GM21825 (cell line): ENCODE data around the gene TSPAN18.

Experiments
- ATAC-seq: cut with Tn5 transposase; IDR thresholded peaks from one replicate; pipeline ENCODE4 v1.9.1; 2021; ENCODE audit warnings: mild to moderate bottlenecking, moderate library complexity; ENCODE audit not compliant: unreplicated experiment

Gene TSPAN18

DNA sequence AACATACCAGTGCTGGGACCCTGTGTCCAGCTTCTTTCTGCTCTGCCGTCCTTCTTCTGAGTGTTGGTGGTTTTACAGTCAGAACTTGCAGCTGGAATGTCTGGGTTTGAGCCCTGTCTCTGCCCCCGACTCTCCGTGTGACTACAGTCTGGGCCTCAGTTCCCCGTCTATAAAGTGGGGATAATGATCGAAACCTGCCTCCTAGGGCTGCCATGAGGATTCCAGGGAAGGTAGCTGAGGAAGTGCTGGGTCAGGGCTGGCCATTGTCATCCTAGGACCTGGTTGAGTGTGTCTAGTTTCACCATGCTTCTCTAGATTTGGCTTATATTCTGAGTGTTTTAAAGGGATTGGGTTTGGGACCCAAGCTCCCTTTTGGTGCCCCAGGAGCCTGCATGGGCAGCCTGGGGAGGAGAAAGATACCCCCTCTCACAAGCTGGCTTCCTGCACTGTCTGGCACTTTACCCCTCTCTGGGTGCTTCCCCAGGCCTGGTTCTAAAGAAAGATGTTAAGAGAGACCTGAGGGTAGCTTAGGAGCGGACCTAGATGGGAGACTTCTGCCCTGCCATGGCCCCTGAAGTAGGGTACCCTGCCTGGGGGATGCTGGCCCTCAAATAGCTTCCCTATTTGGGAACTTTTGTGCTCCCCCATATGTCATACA lies 49.9 kb downstream of the TSPAN18 start:
- ATAC-seq: no peak

DNA sequence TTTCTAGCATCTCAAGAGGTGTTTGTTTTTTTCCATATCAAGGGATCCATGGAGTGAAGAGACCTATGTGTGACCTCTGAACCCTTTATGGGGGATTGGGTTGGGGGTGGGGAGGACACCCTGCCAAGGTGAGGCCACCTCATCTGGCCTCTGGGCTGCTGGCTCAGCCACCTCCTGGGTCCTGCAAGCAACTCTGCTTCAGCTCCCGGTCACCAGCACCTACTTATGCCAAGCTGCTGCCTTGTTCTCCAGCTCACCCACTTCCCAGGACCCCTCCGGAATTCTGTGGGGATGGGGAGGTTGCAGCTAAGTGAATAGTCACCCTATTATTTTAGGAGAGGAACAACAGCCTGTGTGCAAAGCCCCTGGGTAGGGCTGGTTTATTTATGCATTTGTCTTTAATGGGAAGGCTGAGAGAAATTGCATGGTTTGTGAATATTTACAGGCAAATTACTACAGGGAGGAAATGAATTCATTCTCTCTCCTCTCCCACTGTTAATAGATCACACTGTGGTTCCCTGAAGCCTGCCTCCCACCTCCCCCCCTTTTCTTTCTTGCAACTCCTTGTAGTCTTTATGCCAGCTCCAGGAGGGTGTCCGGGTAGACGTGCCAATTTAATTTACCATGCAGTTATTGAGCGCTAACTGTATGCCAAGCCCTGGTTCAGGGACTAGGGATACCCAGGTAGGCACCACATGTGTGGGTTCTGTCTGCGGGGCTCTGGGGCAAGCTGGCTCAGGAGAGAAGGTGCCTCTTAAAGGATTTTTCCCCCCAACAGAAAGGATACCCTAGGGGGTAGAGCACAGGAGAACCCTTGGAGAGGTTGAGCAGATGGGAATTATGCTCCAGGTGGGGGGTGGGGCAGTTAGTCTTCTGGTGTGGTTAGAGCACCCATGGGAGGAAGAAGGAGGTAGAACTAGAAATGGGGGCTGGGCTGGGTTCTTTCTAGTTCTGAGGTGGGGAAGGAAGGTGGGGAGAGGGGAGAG lies 50.7 kb downstream of the TSPAN18 start:
- ATAC-seq: no peak

DNA sequence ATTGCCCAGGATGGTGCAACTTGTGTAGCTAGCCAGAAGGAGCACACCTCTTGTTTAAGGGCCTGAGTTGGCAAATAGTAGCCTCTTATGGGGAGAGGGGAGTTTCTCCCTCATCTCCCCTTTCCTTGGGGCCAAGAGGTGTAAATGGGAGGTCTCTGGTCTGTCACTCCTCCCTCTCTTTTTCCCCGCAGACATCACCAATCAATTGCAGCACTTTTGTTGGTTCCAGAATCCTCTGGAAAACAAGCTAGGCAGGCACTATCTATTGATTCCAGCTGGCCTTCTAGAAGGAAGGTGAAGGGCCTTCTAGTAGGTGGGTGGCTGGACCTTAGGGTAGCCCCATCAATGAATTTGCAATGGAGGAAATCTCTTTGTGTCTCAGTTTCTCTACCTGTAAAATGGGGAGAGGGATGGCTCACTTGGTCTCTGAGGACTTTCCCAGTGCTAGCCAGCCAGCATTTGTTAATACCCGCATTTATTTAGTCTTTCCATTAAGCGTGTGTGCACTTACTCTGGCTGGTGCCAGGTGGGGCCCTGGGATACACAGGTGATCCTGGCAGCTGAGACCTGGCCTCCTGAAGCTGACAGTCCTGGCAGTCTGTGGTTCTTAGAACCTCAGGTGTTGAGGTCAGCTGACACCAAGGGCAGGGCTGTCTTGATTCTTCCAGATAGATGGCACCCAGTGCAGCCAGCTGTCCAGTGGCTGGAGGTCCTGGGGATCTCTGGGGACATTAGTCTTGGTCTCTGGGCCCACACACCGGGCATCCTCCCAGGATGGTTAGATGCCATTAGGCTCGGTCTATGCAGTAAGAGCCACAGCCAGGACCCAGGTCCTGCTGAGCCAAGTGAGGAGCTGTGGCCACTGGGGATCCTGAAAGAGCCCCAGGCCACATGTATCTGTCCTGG lies 51.7 kb downstream of the TSPAN18 start:
- no peak for ATAC-seq

DNA sequence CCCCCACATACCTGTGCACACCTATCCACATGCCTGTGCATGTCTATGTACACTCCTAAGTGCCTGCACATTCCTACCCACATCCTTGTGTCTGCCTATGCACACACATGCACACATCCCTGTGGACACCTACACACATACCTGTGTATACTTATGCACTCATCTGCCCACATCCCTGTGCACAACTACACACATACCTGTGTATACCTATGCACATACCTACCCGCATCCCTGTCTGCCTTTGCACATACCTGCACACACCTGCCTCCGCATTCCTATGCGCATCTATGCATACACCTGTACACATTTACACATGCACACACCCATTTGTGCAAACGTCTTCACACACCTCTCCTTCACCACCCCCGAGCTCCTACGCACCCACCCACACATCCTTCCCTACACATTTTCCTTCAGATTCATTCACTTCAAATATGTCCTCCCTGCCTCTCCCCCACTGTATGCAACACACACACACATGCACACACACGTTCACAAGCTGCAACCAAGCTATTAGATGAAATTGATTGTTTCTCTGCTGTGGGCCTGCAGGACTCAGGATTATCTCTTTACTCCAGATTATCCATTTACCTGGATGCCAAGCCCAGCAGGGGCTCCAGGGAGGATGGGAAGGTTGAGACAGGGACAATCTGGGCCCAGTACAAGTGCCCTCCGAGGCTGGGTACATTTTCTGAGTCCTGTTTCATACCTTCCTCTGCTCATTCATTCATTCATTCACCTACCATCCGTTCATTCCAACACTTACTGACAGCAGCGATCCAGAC lies 53.2 kb downstream of the TSPAN18 start:
- no peak for ATAC-seq

DNA sequence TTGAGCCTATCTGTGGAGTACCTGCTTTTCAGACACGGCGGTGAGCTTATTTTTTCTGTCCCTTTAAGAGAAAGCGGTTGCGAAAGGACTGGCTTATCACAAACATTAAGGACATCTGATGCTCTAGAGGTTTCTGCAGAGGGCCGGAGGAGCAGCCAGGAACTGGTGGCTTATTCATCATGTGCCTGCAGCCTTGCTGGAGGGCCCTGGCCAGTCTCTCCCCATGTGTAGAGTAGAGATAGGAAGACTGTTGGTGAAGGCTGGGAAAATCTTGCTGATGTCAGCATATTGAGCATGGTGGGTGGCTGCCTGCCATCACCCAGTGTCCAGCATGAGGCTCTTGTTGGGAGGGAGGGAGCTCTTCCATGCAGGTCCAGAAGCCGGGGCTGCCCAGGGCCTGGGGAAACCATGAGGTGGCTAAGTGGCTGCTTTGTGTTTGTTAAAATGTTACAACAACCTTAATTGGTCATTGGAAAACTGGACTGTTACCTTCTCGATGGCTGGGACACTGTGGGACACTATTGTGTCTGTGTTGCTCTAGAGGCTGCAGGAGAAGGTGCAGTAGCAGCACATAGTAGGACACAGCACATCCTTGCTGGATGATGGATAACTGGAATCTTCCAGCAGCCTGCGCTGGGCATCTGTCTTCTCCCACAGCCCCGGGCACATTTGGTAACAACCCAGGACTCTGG lies 54.3 kb downstream of the TSPAN18 start:
- ATAC-seq: no peak

GRCh38 chr11:44781655-44782054 lies 54.9 kb downstream of the TSPAN18 start:
- ATAC-seq: no peak

- no peak for ATAC-seq
Observed at GRCh38 chr11:44782478-44782877, 55.7 kb downstream of the TSPAN18 start.

- ATAC-seq: no peak
Observed at GRCh38 chr11:44784436-44784760, 57.6 kb downstream of the TSPAN18 start.

DNA sequence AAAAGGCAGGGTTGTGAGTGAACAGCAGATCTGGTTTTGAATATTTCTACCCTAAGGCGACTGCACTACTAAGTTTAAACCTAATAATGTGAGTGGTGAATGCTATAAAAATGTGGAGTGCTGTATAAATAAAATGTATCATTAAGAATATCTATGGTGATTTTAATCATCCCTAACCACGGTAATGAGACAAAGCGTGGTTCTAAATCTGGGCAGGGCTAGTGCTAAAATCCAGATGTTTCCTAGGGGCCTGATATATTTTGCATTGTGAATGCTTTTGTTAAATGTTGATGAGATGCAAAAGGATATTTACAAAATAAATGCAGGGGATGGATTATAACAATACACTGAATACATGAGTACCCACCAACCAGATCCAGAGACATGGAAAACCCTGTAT lies 58.1 kb downstream of the TSPAN18 start:
- no peak for ATAC-seq

DNA sequence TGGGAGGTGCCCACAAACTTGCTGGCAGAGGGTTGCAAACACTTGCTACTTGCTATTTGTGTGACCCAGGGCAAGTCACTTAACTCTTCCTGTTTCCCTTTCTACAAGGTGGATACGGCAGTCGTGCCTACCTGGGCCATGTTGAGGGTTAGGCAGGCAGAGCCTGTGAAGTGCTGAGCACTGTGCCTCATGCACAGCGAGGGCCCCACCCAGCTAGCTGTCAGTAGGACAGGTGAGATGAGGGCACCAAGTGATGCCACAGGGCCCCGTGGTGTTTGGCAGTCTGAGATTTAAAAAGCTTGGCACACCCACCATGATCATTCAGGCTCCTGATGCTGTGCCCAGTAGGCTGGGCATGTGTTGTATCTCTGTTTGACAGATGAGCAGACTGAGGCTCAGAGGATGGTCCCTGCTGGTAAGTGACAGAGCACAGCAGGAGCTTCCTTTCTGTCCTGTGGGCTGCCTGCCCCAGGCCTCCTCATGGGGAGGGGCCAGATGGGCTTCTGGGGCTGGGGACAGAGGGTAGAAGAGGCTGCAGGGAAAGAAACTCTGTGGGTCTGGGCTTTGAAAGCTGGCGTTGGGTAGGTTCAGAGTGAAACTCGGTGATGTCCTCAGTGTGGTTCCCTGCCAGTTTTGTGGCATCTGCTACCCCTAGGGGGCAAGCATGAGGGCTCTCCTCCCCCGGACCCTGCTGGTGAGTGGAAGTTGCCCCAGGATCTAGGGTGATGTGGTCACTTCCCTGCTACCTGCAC lies 59.3 kb downstream of the TSPAN18 start:
- ATAC-seq: no peak

- ATAC-seq: no peak
Observed at GRCh38 chr11:44787070-44787469, 60.3 kb downstream of the TSPAN18 start.

DNA sequence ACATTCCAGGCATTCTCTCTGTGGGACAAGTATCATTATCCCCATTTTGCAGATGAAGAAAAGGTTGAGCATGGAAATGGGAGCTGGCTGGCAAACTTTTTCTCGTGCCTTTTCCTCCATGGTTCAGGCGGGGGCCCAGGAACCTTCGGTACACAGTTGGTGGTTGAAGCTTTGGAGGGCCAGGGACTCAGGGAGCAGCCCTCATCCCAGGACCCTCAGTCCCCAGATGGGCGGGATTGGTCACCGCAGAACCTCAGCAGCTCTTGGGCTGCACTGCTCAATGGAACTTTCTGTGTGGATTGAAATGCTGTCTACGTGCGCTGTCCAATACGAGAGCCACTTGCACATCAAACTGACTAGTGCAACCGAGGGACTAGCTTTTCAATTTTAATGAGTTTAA lies 61.2 kb downstream of the TSPAN18 start:
- no peak for ATAC-seq

DNA sequence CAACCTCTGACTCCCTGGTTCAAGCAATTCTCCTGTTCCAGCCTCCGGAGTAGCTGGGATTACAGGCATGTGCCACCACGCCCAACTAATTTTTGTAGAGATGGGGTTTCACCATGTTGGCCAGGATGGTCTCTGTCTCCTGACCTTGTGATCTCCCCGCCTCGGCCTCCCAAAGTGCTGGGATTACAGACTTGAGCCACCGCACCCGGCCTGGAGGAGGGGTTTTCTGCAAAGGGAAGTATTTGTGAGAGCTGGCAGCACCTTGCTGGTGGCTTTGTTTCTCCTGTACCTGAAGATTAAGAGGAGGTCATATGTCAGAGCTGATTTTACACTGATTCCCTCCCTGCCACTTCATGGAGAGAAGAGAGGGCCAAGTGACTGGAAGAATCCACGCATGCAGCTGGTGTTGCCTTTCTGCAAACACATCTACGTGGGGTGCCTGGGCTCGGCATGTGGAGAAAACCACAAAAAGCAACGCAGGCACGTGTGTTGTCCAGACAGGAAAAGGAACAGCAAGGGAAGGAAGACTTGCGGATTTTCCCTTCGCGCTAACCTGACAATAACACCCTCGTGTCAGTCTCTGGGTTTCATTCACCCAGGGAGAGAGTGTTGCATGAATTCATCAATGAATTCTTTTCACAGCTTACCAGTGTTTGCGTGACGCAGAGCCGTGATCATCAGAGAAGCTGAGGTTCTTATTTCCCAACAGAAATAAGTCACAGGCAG lies 61.9 kb downstream of the TSPAN18 start:
- ATAC-seq: no peak

GRCh38 chr11:44789496-44789895 lies 62.7 kb downstream of the TSPAN18 start:
- no peak for ATAC-seq

- ATAC-seq: no peak
Observed at GRCh38 chr11:44790211-44790610, 63.4 kb downstream of the TSPAN18 start.

DNA sequence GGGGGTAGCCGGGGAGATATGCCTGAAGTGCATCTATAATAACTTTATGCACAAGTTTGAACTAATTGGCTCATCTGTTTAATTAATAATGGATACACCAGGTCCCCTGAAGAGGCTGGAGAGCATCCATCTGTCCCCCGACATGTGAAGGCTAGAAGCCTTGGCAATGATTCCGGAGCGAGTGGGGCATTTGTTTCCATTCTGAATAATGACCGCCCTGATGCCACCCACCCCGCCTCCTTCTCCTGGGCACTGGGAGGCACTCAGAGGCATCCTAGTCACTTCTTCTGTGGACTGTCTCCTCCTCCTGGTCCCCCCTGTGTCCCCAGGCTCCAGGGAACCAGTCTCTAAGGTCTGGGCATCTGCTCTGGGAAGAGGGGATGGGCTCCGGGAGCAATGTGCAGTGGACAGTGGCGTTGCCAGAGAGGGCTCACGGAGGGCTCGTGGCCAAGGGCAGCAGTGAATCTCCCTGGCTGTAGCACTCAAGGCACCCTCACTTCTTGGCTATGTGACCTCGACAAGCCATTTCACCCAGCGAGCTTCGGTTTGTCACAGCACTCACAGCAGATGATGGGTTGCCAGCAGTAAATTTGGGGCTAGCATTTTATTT lies 64.7 kb downstream of the TSPAN18 start:
- ATAC-seq: no peak

DNA sequence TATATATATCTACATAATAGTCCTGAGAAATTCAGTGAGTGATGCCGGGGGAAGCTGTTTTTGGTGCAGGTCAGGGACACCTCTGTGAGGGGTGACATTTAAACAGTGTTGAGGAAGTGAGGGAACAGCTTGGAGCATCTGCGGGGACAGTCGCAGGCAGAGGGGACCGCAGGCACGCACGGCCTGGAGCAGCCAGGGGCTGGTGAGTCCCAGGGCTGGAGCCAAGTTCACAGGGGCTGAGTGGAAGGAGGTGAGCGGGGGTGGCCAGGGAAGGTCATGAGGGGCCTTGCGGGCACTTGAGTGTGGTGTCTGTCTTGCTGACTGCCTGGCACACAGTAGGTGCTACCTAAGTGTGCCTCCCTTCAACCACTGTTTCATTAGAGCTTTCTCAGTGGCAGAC lies 65.4 kb downstream of the TSPAN18 start:
- no peak for ATAC-seq
